Thyroid gland (tissue), 4 donors: ENCODE results near the gene RFPL2.
"Not testable (repeated sequence)": the region's sequence is repeated elsewhere in the genome, so short reads cannot be mapped to it uniquely, and the experiment has no call there.

Source experiments
- CTCF ChIP-seq, 6 experiments: fragments of 200-600 bp in 3 of 6; fragments of 450-650 bp in 3 of 6; sonication (generic) in 3 of 6; IDR thresholded peaks; one replicate each; pipeline ENCODE4 v1.5.1; 2016 to 2019; ENCODE audit warnings: antibody characterized with exemption in 6 of 6, mild to moderate bottlenecking in 2 of 6, inconsistent platforms in 1 of 6, moderate library complexity in 1 of 6
- POLR2A ChIP-seq, 2 donors: fragments of 450-650 bp; IDR thresholded peaks; one replicate each; pipeline ENCODE4 v1.6.1; 2017; ENCODE audit warnings: antibody characterized with exemption in 2 of 2, mild to moderate bottlenecking in 2 of 2, moderate library complexity in 1 of 2

DNA sequence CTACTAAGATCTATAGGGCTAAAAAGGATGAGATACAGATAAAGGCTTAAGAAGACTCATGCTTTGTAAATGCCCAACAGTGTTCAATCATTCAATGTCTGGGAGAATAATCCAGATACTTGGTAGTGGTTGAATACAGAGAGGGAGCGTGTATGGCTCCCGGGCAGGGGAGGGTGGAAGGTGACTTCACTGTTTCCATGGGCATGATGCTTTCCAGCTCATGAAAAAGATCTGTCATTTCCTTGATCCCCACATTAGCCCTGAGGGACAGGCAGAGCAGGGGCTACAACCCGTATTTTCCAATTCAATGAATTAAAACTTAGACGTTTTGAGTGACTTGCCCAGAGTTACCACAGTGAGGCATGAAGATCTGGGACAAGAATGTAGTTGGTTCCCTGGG, 50.1 kb downstream of the RFPL2 start:
- not testable (repeated sequence) for TF ChIP-seq CTCF, POLR2A (IDR thresholded peaks at IDR 0.05)
